Measurements from ENCODE around the gene RSF1.

GRCh38 chr11:77833302-77833701 lies 12.8 kb upstream of the RSF1 start:
- TF ChIP-seq CTCF (IDR thresholded peaks at IDR 0.05) (no peak), POLR2A (IDR thresholded peaks at IDR 0.05) (no peak)
